HEK293 (cell line): ENCODE results near the gene GOLGA3.

Experiments used
- CTCF ChIP-seq: fragments of 450-650 bp; formaldehyde crosslinking; IDR thresholded peaks from 2 replicates; pipeline ENCODE4 v1.5.1; 2016; ENCODE audit warnings: missing biosample characterization, missing genetic modification characterization
- GLIS1 ChIP-seq: fragments of 450-650 bp; formaldehyde crosslinking; IDR thresholded peaks from 2 replicates; pipeline ENCODE4 v1.5.1; 2016; ENCODE audit warnings: missing biosample characterization, missing genetic modification characterization
- SETDB1 ChIP-seq: IDR thresholded peaks from one replicate; pipeline ENCODE4 v1.6.1; 2017; ENCODE audit warnings: mild to moderate bottlenecking, low read length, moderate library complexity, mixed read lengths; ENCODE audit not compliant: insufficient read length
- YY1 ChIP-seq: fragments of 450-650 bp; formaldehyde crosslinking; IDR thresholded peaks from 2 replicates; pipeline ENCODE4 v1.5.1; 2018; ENCODE audit warnings: missing biosample characterization, missing genetic modification characterization
- ZNF121 ChIP-seq: fragments of 450-650 bp; formaldehyde crosslinking; IDR thresholded peaks from 2 replicates; pipeline ENCODE4 v1.5.1; 2016; ENCODE audit warnings: missing biosample characterization, missing genetic modification characterization
- ZNF24 ChIP-seq: fragments of 450-650 bp; formaldehyde crosslinking; IDR thresholded peaks from 2 replicates; pipeline ENCODE4 v1.5.1; 2016; ENCODE audit warnings: missing biosample characterization, missing genetic modification characterization
- ZNF530 ChIP-seq: fragments of 450-650 bp; formaldehyde crosslinking; IDR thresholded peaks from 2 replicates; pipeline ENCODE4 v1.5.1; 2016; ENCODE audit warnings: low read depth, missing biosample characterization, missing genetic modification characterization
- ZNF558 ChIP-seq: fragments of 450-650 bp; formaldehyde crosslinking; IDR thresholded peaks from 2 replicates; pipeline ENCODE4 v1.5.1; 2016; ENCODE audit warnings: missing biosample characterization, missing genetic modification characterization
- TF ChIP-seq, protein P1 (sequence below): fragments of 450-650 bp; formaldehyde crosslinking; IDR thresholded peaks from 2 replicates; pipeline ENCODE4 v1.5.1; 2016; ENCODE audit warnings: missing biosample characterization, missing genetic modification characterization

DNA sequence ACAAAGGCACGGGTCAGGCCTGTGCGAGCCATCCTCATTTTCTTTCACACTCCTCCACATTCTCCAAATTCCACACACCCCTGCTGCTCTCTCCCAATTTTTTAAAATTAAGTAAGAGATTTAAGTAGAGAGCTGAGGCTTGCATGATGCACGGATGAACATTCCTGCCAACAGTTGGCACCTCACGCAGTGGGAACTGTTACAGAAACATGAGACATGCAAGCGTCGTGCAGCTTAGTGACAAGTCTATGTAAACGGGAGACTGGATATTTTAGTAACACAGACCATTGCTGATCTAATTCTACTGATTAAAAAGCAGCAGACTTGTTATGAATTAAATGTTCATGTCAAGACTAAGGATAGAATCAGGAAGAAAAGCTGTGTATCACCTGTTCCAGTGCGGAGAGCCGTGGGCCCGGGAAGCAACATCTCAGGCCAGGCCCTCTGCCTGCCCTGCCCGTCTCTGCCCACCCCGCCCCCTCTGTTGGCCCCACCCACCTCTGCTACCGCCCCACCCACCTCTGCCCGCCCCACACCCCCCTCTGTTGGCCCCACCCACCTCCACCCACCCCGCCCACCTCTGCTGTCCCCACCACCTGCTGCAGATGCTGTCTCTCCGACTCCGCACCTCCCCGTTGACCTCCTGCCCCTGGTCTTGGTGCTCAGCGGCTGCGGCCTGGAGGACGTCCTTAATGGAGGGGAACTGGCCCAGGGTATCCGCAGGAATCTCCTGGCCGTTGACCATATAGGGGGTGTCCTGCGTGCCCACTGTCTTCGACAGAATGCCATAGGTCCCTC, 21.2 kb downstream of the GOLGA3 start:
- TF ChIP-seq ZNF24 (tag by site-specific recombination) (no peak), CTCF (tag by site-specific recombination) (no peak), SETDB1 (no peak), YY1 (tag by site-specific recombination) (no peak), ZNF121 (tag by site-specific recombination) (no peak), GLIS1 (tag by site-specific recombination) (no peak), ZNF530 (tag by site-specific recombination) (no peak), ZNF558 (no peak)
- TF ChIP-seq, protein P1, sequence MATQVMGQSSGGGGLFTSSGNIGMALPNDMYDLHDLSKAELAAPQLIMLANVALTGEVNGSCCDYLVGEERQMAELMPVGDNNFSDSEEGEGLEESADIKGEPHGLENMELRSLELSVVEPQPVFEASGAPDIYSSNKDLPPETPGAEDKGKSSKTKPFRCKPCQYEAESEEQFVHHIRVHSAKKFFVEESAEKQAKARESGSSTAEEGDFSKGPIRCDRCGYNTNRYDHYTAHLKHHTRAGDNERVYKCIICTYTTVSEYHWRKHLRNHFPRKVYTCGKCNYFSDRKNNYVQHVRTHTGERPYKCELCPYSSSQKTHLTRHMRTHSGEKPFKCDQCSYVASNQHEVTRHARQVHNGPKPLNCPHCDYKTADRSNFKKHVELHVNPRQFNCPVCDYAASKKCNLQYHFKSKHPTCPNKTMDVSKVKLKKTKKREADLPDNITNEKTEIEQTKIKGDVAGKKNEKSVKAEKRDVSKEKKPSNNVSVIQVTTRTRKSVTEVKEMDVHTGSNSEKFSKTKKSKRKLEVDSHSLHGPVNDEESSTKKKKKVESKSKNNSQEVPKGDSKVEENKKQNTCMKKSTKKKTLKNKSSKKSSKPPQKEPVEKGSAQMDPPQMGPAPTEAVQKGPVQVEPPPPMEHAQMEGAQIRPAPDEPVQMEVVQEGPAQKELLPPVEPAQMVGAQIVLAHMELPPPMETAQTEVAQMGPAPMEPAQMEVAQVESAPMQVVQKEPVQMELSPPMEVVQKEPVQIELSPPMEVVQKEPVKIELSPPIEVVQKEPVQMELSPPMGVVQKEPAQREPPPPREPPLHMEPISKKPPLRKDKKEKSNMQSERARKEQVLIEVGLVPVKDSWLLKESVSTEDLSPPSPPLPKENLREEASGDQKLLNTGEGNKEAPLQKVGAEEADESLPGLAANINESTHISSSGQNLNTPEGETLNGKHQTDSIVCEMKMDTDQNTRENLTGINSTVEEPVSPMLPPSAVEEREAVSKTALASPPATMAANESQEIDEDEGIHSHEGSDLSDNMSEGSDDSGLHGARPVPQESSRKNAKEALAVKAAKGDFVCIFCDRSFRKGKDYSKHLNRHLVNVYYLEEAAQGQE (tag by site-specific recombination) = no peak
